ENCODE results near the gene SHISAL2A. TPM values are rescaled to one million over a fixed set of nuclear protein-coding genes. Genes with fewer than 3 reads are reported as not detected.
A peak's percentile ranks its signal among the peaks of the same experiment; 100 is the strongest.

The SHISAL2A gene
- total RNA-seq, 2 experiments from 2014 or later, result 9.9 to 11.0 TPM

- no peaks in the 10 kb centered on the region for H3K9me3 Mint-ChIP-seq
- ChIA-PET CTCF (interaction anchor here (1.0 to 1.4 kb wide), 2 partner anchors 8 to 9 kb away, joined by 3 read pairs; no protein-coding TSS in a partner anchor), POLR2A (no interaction called here)
- intact Hi-C loops (cut with micrococcal nuclease), result no loop called here
- H3K27me3 Mint-ChIP-seq, result no peaks in the 10 kb centered on the region
- no peak for DNase-seq
- no peak overlapping the region for H3K27ac Mint-ChIP-seq
- no peak overlapping the region for H3K4me3 Mint-ChIP-seq
- H3K36me3 Mint-ChIP-seq, result peaks cover 32% of the 10 kb centered on the region
- H3K4me1 Mint-ChIP-seq (ENCODE audit: low read depth), result peaks cover 24% of the 10 kb centered on the region
Observed at GRCh38 chr1:52693843-52694242, 60.9 kb downstream of the SHISAL2A start.

GRCh38 chr1:52695627-52696026 lies 62.7 kb downstream of the SHISAL2A start:
- H3K9me3 Mint-ChIP-seq, result no peaks in the 10 kb centered on the region
- H3K4me1 Mint-ChIP-seq (ENCODE audit: low read depth), result peaks cover 25% of the 10 kb centered on the region
- ChIA-PET POLR2A (no interaction called here), CTCF (interaction anchor here (0.7 kb wide), 1 partner anchor 9 kb away, joined by 4 read pairs; no protein-coding TSS in a partner anchor)
- no peaks in the 10 kb centered on the region for H3K27me3 Mint-ChIP-seq
- no peak overlapping the region for H3K27ac Mint-ChIP-seq
- no peak overlapping the region for H3K4me3 Mint-ChIP-seq
- intact Hi-C loops (cut with micrococcal nuclease), result no loop called here
- peaks cover 29% of the 10 kb centered on the region for H3K36me3 Mint-ChIP-seq
- no peak for DNase-seq

- H3K4me1 Mint-ChIP-seq (ENCODE audit: low read depth), result peaks cover 29% of the 10 kb centered on the region
- ChIA-PET POLR2A (interaction anchor here (1.0 kb wide), 1 partner anchor 293 kb away, joined by 4 read pairs; the partner anchor contains the start of gene PRPF38A), CTCF (interaction anchor here (1.0 to 3.4 kb wide), 3 partner anchors 11 to 294 kb away, joined by 3 to 16 read pairs (median 4); partner anchors contain the start of genes ECHDC2, ORC1 and PRPF38A)
- H3K4me3 Mint-ChIP-seq, result peak within 1 kb of the TSS; percentile 93
- intact Hi-C loops (cut with micrococcal nuclease), result loop anchor here (1.0 kb wide), 1 partner anchor 317 kb away; no protein-coding TSS in a partner anchor
- peak within 1 kb of the TSS; percentile 83 for H3K27ac Mint-ChIP-seq
- H3K27me3 Mint-ChIP-seq, result no peaks in the 10 kb centered on the region
- no peaks in the 10 kb centered on the region for H3K9me3 Mint-ChIP-seq
- DNase-seq, result peak; percentile 83
- H3K36me3 Mint-ChIP-seq, result peaks cover 13% of the 10 kb centered on the region
Observed at GRCh38 chr1:52697795-52698674, 65.1 kb downstream of the SHISAL2A start, which contains the start of gene COA7. TSS of gene COA7 (minus strand) at chr1:52698347. CDS start at chr1:52698326, 21 bp downstream.

GRCh38 chr1:52702886-52703787 lies 70.2 kb downstream of the SHISAL2A start:
- Mint-ChIP-seq H3K27me3 (no peaks in the 10 kb centered on the region), H3K4me1 (ENCODE audit: low read depth) (peaks cover 22% of the 10 kb centered on the region), H3K27ac (peak overlapping the region; percentile 94), H3K9me3 (no peaks in the 10 kb centered on the region), H3K4me3 (peak overlapping the region; percentile 90), H3K36me3 (peaks cover under 1% of the 10 kb centered on the region)
- ChIA-PET CTCF (interaction anchor here (0.6 to 1.5 kb wide), 10 partner anchors 10 to 647 kb away, joined by 3 to 10 read pairs (median 4); partner anchors contain the start of genes BTF3L4, ECHDC2, ZYG11A and ZYG11B), POLR2A (interaction anchor here (0.5 to 1.5 kb wide), 9 partner anchors 10 to 647 kb away, joined by 3 to 7 read pairs (median 4); partner anchors contain the start of genes BTF3L4, ORC1, PRPF38A and ZYG11B)
- intact Hi-C loops (cut with micrococcal nuclease), result loop anchor here (1.0 to 5.0 kb wide), 8 partner anchors 23 to 494 kb away; partner anchors contain the start of genes CC2D1B, CPT2, ECHDC2 and ZYG11A
- peak; percentile 91 for DNase-seq

GRCh38 chr1:52706136-52706670 lies 73.2 kb downstream of the SHISAL2A start:
- no peaks in the 10 kb centered on the region for H3K36me3 Mint-ChIP-seq

More at GRCh38 chr1:52706136-52706670, 73.2 kb downstream of the SHISAL2A start:
- no peak overlapping the region for H3K4me3 Mint-ChIP-seq
- no peaks in the 10 kb centered on the region for H3K27me3 Mint-ChIP-seq
- no peak for DNase-seq
- H3K27ac Mint-ChIP-seq, result no peak overlapping the region
- H3K4me1 Mint-ChIP-seq (ENCODE audit: low read depth), result peaks cover 15% of the 10 kb centered on the region
- no peaks in the 10 kb centered on the region for H3K9me3 Mint-ChIP-seq
- ChIA-PET CTCF (interaction anchor here (1.0 kb wide), 1 partner anchor 20 kb away, joined by 3 read pairs; no protein-coding TSS in a partner anchor), POLR2A (no interaction called here)
- intact Hi-C loops (cut with micrococcal nuclease), result no loop called here

Other genes with a start within 250 kb of the SHISAL2A start
- 10 to 100 TPM; 42.5 to 43.0 TPM for gene ORC1, start 228.7 kb upstream of the SHISAL2A start, total RNA-seq
- gene PRPF38A, start 228.6 kb upstream of the SHISAL2A start, total RNA-seq, result 10 to 100 TPM; 74.6 to 79.7 TPM
- 10 to 100 TPM; 54.6 to 62.1 TPM for gene TUT4, start 80.1 kb upstream of the SHISAL2A start, total RNA-seq
- 10 to 100 TPM; 19.9 to 20.6 TPM for gene GPX7, start 30.8 kb upstream of the SHISAL2A start, total RNA-seq
- gene COA7, start 65.2 kb downstream of the SHISAL2A start, total RNA-seq, result 10 to 100 TPM; 17.9 to 18.7 TPM
- gene ZYG11B, start 93.3 kb downstream of the SHISAL2A start, total RNA-seq, result 10 to 100 TPM; 14.2 to 14.8 TPM
- gene ZYG11A, start 209.6 kb downstream of the SHISAL2A start, total RNA-seq, result under 1 TPM; 0.24 to 0.27 TPM

All from activated CD4-positive, alpha-beta memory T cell treated with anti-CD3 and anti-CD28 coated beads for 36 hours (primary cell).